HG03064 (cell line): ENCODE measurements around the gene CELF2.

ENCODE experiments used
- ATAC-seq: cut with Tn5 transposase; IDR thresholded peaks from one replicate; pipeline ENCODE4 v1.9.1; 2021; ENCODE audit warnings: low read depth; ENCODE audit not compliant: unreplicated experiment

Gene CELF2

GRCh38 chr10:11088709-11089108, 71.0 kb downstream of the CELF2 start:
- no peak for ATAC-seq

GRCh38 chr10:11089272-11089671, 71.6 kb downstream of the CELF2 start:
- ATAC-seq, result no peak

GRCh38 chr10:11091517-11092102, 73.9 kb downstream of the CELF2 start:
- no peak for ATAC-seq

DNA sequence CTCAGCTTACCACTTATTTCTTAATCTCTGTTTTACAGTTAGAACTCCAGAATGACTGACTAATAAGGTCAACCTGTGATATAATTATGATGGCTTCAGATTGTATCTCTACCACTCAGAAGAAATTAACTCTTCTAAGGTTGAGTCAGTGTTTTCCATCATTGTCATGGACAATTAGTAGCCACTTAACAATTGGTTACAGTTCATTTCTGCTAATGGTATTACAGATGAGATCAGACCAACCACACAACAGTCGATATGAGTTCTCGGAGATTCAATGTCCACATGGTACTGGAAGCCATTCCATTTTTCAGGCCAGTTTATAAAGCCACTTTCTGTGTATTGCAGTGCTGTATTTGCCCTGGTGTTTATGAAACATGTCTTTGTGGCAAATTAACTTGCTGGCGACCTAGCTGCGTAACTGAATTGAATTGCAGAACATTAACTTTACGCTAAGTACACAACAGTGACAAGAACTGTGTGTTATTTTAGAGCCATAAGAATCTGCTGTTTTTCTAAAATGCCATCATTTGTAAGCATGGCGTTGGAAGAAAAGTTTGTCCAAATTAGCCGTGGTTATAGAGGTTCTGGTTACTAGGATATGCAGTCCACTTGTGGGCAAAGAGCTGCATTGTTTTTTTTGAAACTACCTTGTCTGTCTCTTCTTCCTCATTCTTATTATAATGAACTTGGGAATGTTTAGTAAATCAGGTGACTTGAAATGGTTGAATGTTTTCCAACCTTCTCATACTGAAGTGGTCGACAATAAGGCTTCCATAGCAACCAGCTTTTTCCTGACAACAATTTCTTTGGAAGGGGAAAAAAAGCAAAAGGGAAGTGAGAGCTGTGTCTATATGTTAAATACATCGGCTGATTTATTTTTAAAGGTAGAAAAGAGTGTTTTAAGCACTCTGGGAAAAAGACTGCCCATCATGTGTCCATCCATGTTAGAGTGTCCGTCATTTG, 76.4 kb downstream of the CELF2 start:
- ATAC-seq, result no peak

DNA sequence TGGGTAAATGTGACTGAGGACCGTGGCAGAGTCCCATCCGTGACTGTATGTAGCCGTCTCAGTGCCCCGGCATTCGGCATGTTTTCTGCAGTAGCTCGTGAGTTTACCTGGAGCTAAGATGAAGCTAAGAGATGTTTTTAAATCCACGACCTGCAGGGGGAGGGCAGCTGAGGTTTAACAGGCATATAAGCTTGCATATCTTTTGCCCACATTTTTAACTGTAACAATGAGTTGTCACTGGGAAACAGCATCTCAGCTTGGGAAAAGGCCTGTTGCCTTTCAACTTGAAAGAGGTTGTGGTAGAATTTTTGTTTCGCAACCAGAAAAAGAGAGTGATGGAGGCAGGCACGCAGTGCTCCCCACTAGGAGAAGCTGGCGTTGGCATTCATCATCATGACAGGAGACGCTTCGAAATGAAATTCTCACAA, 77.7 kb downstream of the CELF2 start:
- no peak for ATAC-seq

- no peak for ATAC-seq
These were observed 78.8 kb downstream of the CELF2 start for GRCh38 chr10:11096422-11096821.

GRCh38 chr10:11097686-11098085, 80.0 kb downstream of the CELF2 start:
- no peak for ATAC-seq

- ATAC-seq, result no peak
These were observed 81.0 kb downstream of the CELF2 start for GRCh38 chr10:11098666-11099065.

- no peak for ATAC-seq
These were observed 87.4 kb downstream of the CELF2 start for GRCh38 chr10:11104772-11105675.

DNA sequence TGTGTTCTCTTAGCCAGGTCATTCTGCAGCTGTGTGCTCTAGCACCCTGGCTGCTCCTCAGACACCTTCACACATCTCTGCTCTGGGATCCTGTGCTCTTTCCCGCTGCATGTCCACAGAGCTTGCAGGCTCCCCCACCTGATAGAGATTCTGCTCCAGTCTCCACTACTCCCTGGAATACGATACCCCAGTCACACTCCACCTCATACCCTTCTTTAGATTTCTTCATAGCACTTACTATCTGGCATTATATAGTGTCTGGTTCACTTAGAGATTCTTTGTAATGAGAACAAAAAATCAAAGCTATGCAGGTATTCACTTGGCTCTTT, 88.0 kb downstream of the CELF2 start:
- no peak for ATAC-seq

GRCh38 chr10:11106621-11107374, 89.1 kb downstream of the CELF2 start:
- ATAC-seq, result no peak

DNA sequence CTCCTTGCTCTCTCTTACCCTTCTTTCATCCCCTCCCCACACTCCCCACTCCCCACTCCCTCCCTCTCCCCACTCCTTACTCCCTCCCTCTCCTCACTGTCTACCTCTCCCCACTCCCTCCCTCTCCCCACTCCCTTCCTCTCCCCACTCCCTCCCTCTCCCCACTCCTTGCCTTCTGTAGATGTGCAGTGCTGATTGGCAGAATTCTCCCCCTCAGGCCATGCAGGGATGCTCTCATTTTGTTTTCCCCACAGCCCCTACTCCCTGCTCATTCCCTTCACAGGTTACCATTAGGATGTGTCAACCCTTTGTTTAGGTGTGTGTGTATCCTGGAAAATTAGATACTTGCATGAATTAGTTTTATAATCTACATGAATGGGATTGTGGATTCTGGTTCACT, 90.3 kb downstream of the CELF2 start:
- ATAC-seq, result no peak

DNA sequence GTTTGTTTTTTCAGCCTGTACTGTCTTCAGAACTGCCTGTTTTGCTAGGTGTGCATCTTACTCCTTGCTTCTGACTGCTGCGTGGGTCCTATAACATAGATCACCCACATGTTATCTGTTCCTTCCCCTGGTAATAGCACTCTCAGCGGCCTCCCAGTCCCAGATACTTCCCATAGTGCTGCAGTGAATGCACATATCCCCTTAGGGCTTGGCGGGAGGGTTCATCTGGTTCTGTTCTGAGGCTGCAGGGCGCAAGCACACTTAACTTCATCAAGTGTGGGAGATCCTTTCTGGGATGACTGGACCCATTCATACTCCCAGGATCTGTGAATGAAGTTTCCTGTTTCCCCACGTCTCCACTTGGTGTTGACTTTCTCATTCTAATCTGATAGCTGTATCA, 90.7 kb downstream of the CELF2 start:
- ATAC-seq, result no peak

- ATAC-seq, result no peak
These were observed 91.9 kb downstream of the CELF2 start for GRCh38 chr10:11109590-11109989.

- ATAC-seq, result no peak
These were observed 92.9 kb downstream of the CELF2 start for GRCh38 chr10:11110539-11110938.

DNA sequence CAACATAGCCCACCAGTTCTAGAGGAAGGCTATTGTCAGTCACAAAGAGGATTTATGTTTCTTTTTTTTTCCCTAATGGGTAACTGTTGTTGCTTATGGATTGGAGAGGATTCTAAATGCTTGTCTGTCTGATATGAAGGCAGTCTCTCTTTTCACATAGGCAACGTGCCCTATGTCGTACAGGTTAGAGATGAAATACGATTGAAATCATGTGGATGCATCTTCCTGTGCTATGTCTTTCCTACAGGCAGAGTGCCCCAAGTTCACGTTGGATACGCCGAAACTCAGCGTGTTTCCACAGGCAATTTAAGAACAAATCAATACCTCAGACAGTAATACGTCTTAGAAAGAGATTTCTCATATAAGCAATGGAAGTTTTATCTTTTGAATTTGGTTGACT, 93.8 kb downstream of the CELF2 start:
- ATAC-seq, result no peak

- no peak for ATAC-seq
These were observed 95.0 kb downstream of the CELF2 start for GRCh38 chr10:11112718-11113117.

DNA sequence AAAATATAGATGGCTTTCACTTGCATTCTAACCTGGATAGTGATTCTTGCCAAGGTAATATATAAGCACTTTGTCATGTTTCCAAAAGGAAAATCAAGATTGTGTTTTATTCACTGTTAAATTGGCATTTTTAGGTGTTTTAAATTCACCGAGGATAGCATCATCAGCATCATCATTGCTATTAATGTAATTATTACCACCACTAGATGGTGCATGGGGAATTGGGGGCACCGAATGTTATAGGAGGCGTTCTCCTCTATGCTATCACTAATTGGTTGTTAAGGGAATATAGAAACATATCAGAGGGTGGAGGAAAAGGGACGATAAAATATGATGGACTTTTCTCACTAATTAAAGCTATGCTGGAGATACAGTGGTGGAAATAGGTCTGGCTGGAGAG, 95.5 kb downstream of the CELF2 start:
- ATAC-seq, result no peak

GRCh38 chr10:11114269-11114668, 96.6 kb downstream of the CELF2 start:
- ATAC-seq, result no peak

GRCh38 chr10:11115337-11115736, 97.7 kb downstream of the CELF2 start:
- ATAC-seq, result no peak
